NCI-H82 treated with DMSO at 0.1 percent for 48 hours (cell line): ENCODE data around the gene C19orf12.

ENCODE experiments used
- DNase-seq: peaks from one replicate; lab custom pipeline; 2025; ENCODE audit not compliant: unreplicated experiment; lab: John Stamatoyannopoulos, UW

C19orf12 gene

DNA sequence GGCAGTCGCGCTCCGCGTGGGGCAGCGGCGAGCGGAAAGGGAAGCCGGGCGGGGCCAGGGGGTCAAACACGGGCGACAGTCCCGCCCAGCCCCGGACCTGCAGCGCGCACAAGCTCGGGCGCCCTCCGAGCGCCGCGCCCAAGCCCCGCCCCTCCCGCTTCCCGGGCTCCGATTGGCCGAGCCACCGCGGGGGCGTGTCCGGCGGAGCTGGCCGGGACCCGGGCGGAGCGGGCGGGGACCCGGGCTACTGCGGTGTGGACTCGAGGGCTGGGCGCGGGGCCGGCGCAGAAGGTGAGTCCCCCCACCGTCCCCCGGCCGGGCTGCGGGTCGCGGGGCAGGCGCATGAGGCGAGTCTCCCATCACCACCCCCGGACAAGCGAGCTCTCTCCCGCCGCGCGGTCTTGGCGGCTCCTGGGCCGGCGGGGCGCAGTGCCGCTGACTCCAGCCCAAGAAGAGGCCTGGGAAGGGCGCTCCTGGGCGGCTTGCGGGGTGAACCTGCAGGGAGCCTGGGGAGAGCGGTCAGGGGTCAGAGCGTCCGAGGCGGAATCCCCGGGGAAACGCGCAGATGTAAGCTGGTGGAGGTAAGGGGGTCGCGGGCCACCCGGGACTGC lies 49.7 kb downstream of the C19orf12 start, which contains the start of gene PLEKHF1:
PLEKHF1 (plus strand) TSS at position 247 of the 611 bp plus-strand sequence. CDS start 8,379 bp downstream, outside the sequence.
- peak; percentile 52 for DNase-seq

DNA sequence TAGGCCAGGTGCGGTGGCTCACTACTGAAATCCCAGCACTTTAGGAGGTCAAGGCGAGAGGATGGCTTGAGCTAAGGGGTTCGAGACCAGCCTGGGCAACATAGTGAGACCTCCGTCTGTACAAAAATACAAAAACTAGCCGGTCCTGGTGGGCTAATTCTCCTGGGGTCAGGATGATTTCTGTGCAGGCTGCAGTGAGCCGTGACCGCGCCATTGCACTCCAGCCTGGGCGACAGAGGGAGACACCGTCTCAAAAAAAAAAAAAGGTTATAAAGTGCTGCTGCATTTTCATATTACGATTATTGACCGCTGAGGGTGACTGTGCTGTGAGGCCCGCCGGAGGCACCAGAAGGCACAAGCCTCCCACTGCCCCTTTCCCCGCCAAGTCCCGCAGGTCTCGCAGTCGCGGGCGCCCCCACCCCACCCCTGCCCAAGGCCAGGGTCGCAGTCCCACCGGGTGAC lies 50.3 kb downstream of the C19orf12 start:
- DNase-seq: no peak

DNA sequence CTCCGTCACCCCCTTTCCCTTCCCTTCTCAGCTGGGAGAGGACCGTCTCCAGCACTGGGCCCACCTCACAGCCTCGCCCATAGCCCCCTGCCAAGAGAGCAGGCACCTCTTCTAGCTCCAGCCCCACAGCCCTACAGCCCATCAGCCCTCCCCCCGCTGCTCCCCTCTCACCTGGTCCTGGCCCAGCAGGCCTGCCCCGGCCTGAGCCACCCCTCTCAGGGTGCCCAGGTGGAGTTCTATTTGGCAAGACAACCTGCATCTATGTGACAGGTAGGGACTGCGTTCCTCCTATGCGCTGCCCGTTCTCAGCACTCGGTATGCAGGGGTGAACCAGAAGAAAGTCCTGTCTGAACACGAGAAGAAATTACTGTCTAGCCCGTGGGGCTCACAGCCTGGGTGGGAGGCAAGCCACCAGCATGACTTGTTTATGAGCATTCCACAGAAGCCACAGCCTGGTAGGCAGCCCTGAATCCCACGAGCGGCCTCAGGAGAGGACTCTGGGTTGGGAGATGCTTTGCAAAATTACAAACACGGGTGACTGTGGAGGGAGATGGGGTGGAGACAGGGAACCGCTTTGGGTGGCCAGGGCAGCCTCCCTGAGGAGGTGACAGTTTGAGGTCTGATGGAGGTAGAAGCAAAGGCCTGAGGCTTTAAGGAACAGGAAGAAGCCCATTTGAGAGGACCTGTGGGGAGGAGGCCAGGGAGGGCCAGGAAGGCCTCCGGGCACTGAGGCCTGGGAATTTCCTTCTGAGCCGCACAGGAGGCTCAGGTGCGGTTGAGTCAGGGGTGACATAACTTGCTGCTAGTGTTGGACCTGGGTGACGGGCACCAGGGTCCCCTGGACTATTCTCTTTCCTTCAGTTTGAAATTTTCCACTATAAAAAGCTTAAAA lies 51.0 kb downstream of the C19orf12 start:
- DNase-seq: no peak

DNA sequence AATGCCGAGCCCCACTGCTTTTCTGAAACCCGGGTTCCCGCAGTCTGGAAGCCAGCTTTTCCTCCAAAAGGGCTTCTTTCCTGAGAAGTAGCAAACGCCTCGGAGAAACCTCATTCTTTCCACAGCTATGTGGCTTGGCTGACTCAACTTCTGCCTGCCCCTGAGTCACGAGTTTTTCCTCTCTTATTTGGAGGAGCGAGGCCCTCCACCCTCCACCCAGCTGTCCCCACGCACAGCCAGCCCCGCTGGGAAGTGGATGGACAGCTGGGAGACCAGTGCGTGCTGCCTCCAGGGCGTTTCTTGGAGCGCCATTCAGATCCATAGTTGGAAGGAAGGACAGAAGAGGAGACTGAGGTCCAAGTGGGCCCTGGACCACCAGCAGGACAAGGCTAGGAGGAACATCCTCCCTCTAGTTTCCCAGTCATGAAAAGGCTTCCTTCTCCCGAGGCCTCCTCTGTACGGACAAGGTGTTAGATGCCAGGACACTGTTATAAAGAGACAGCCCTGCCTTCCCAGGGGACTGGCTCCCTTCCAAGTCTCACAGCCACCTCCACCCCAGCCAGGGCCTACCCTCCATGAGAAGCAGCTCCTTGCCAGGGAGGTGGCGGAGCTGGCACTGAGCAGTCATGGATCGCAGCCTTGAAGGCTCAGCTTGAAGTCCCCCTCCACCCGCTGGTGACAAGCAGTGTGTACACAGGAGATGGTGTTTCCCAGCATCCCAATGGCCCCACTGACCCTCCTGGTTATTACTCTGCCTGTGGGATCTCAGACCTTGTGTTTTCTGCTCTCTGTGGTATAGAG lies 52.3 kb downstream of the C19orf12 start:
- DNase-seq: no peak

DNA sequence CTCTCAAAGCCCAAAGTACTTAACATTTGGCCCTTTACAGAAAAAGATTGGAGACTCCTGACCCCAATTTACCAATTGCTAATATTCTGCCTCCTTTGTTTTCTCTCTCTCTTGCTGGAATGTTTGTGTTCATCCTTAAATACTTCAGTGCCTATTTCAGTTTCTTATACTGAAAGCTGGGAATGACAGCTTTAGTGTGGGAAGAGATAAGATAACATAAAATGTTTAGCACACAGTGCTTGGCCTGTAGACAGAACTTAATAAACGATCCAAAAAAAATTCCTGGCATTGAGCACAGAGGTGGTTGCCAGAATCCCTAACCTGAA lies 52.8 kb downstream of the C19orf12 start:
- DNase-seq: no peak

DNA sequence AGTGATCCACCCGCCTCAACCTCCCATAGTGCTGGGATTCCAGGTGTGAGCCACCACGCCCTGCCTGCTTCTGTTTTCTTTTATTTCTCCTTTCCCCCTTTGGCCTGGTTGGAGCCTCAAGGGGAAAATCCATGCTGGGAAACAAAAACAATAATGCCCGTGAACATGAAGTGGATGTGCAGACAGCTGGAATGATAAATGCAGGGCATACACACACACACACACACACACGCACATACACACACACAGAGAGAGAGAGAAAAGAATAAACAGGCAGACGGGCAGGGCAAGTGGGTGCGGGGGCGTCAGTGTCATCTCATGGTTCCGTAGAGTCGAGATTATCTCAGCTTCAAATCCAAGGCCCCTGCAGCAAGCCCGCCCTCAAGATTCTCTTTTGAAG lies 54.2 kb downstream of the C19orf12 start:
- DNase-seq: no peak

DNA sequence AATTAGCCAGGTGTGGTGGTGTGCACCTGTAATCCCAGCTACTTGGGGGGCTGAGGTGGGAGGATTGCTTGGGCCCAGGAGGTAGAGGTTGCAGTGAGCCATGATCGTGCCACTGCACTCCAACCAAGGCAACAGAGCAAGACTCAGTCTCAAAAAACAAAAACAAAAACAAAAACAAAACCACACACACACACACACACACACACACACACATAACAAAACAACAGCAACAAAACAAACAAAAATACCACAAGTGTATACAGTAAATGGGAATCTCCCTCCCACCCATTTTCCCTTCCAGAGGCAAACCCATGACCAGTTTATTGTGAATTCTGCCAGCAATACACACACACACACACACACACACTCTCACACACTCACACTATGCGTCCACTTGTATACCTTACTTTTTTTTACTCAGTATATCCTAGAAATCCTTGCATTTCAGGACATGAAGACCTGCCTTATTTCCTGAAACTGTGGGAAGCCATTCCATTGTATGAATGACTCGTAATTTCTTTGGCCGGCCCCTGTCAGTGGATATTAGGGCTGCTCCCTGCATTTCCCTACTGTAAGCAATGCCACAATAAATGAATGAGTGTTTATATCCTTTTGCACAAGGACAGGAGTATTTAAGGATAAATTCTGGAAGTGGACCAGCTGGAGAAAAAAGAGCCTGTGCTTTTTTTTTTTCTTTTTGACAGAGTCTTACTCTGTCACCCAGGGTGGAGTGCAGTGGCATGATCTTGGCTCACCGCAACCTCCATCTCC lies 56.7 kb downstream of the C19orf12 start:
- no peak for DNase-seq

DNA sequence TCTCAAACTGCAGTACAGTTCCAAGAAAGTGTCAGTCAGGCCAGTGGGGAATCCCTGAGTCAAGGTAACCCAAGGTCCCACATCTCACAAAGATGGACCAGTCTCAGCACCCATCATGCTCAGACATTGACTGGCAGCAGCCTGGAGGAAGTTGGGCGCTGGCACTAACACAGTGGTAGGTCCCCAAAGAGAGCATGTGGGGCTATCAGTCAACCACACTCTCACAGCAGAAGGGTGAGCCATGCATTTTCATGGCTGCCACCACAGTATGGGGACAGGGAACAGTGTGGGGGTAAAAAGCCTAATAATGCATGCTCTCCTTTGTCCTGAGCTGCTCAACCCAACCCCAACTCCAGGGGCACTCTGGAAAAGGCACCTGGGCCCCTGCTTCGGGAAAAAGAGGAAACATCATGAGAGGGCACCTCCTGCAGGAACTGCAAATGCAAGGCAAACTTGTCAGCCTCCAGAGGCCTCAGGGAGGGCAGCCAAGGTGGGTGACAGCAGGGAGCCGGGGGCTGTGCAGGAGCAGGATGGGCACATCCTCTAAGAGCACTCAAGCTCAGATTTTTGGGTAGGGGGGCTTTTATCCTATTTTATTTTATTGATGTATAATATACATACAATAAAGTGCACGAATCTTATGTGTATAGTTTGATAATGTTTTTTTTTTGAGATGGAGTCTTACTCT lies 59.3 kb downstream of the C19orf12 start:
- DNase-seq: no peak

DNA sequence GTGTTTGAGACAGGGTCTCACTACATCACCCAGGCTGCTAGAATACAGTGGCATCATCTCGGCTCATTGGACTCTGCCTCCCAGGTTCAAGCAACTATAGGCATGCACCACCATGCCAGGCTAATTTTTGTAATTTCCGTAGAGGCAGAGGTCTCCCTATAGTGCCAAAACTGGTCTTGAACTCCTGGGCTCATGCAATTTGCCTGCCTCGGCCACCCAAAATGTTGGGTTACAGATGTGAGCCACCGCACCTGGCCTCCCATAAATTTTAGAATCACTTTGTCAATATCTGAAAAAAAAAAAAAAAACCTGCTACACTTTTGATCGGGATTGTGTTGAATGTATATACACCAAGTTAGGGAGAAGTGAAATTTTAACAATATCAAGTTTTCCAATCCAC lies 61.7 kb downstream of the C19orf12 start:
- DNase-seq: no peak

DNA sequence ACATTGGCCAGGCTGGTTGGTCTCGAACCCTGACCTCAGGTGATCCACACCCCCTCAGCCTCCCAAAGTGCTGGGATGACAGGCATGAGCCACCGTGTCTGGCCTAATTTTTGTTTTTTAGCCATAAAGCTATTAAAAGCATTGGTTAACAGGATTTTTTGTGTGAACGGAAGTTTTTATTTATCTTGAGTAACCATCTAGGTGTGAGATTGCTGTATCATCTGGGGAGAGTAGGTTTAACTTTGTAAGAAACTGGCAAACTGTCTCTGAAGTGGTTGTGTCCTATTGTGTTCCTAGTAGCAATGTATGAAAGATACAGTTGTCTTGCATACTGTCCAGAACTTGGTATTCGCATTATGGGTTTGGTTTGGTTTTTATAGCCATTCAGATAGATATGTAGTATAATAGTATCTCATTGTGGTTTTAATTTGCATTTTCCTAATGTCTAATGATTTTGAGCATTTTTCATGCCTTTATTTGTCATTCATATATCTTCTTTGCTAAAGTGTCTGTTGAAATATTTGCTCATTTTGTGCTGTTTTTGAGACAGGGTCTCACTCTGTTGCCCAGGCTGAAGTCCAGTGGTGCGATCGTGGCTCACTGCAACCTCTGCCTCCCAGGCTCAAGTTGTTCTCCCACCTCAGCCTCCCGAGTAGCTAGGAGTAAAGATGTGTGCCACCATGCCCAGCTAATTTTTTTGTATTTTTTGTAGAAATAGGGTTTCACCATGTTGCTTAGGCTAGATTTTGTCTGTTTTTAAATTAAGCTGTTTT lies 63.3 kb downstream of the C19orf12 start:
- DNase-seq: no peak

DNA sequence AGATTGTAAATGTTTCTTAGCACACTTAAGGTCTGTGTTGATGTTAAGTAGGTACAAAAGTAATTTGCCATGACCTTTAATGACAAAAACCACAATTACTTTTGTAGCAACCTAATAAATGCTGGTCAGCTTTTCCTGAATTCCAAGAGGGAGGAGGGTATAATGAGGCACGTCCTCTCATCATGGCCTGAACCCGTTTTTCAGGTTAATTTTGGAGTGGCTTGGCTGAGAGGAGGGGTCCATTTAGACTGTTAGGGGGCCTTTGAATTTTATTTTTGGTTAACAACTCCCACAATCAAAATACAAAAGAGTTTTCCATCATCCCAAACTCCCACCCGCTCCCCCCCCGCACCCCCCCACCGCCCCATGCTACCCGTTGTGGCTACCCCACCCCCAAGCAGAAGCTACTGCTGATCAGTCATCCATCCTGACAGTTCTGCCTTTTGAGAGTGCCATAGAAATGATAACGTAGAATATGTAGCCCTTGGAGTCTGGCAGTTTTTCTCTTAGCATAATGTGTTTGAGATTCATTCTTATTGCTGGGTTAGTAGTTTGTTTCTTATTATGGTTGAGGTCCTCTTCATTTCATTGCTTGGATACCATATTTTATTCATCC lies 64.2 kb downstream of the C19orf12 start:
- DNase-seq: no peak
